Esophagus muscularis mucosa (tissue), 3 donors: Measurements from ENCODE around the gene DIAPH3.

ENCODE experiments used
- POLR2AphosphoS5 ChIP-seq, 2 donors: sonication (generic); formaldehyde crosslinking; IDR thresholded peaks; one replicate each; pipeline ENCODE4 v1.6.1; 2017; ENCODE audit warnings: antibody characterized with exemption in 2 of 2
- TF ChIP-seq, protein P1 (sequence below), 3 experiments: fragments of 200-600 bp in 2 of 3; fragments of 450-650 bp in 1 of 3; sonication (generic) in 2 of 3; IDR thresholded peaks; one replicate each; pipeline ENCODE4 v1.5.1; 2017 to 2019; ENCODE audit warnings: antibody characterized with exemption in 3 of 3, mild to moderate bottlenecking in 2 of 3, moderate library complexity in 1 of 3

DNA sequence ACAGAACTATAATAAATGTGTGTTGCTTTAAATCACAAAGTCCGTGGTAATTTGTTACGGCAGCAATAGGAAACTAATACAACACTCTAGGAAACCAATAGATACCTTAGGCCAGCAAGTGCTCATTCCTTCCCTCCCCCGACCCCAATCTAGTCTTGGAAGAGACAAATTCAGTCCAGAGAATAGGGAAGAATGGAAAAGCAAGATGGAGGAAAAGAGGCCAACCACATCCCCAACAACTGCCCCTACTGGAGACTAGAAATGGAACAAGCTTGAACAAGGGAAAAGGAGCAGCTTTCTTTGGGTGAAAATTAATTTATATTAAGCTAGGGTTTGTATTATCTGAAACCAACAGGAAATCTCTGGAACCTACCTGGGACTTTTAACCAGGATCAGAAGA, 54.4 kb downstream of the DIAPH3 start:
- TF ChIP-seq, protein P1, sequence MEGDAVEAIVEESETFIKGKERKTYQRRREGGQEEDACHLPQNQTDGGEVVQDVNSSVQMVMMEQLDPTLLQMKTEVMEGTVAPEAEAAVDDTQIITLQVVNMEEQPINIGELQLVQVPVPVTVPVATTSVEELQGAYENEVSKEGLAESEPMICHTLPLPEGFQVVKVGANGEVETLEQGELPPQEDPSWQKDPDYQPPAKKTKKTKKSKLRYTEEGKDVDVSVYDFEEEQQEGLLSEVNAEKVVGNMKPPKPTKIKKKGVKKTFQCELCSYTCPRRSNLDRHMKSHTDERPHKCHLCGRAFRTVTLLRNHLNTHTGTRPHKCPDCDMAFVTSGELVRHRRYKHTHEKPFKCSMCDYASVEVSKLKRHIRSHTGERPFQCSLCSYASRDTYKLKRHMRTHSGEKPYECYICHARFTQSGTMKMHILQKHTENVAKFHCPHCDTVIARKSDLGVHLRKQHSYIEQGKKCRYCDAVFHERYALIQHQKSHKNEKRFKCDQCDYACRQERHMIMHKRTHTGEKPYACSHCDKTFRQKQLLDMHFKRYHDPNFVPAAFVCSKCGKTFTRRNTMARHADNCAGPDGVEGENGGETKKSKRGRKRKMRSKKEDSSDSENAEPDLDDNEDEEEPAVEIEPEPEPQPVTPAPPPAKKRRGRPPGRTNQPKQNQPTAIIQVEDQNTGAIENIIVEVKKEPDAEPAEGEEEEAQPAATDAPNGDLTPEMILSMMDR (IDR thresholded peaks at IDR 0.05) = no peak
- TF ChIP-seq POLR2AphosphoS5 (IDR thresholded peaks at IDR 0.05) = no peak
